Measurements from ENCODE around the gene SMYD1. TPM values are rescaled to one million over a fixed set of nuclear protein-coding genes. Genes with fewer than 3 reads are reported as not detected.
A peak's percentile ranks its signal among the peaks of the same experiment; 100 is the strongest.

SMYD1 gene
- total and polyA plus RNA-seq, 4 experiments from 2014 or later = not detected

DNA sequence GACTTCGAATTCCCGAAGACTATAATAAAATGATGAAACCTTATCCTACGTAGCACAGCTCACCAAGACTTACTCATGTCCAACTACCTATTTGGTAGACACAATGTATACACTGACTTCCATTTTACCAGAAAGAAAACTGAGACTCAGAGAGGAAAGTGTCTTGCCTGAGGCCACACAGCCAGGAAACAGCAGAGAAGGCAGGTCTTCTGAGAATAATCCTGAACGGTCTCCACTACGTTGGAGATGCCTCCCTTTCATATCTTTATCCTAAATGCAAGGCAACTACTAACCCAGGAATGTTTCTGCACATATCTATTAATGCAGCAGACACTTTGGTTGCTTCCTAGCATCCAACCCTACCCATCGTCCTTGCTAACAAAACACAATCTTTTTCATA, 72.2 kb downstream of the SMYD1 start:
- ChIA-PET POLR2A (ENCODE audit: partially characterized antibody) (no interaction called here), CTCF (ENCODE audit: partially characterized antibody) (interaction anchor here (1.4 kb wide), 1 partner anchor 79 kb away, joined by 4 read pairs; no protein-coding TSS in a partner anchor)
- DNase-seq = no peak
- Mint-ChIP-seq H3K4me1 (no peaks in the 10 kb centered on the region), H3K4me3 (no peak overlapping the region), H3K36me3 (peaks cover 0 to 3% of the 10 kb centered on the region in 2 donors), H3K27ac (no peak overlapping the region), H3K27me3 (peaks cover 24 to 25% of the 10 kb centered on the region in 2 donors), H3K9me3 (peaks cover 0 to 19% (median 8%) of the 10 kb centered on the region in 8 donors)
- Histone ChIP-seq H3K36me3 (ENCODE audit: insufficient read depth, low read length) (no peaks in the 10 kb centered on the region), H3K9me3 (ENCODE audit: control insufficient read depth in 1 of 2, low read length in 2 of 2) (no peaks in the 10 kb centered on the region), H3K4me3 (ENCODE audit: low read length in 2 of 2) (no peak overlapping the region), H3K4me1 (ENCODE audit: insufficient read depth, low read length) (no peaks in the 10 kb centered on the region), H3K27me3 (ENCODE audit: insufficient read depth, low read length) (no peaks in the 10 kb centered on the region), H3K27ac (ENCODE audit: low read depth, low read length) (no peak overlapping the region)
- intact Hi-C loops (cut with micrococcal nuclease) = no loop called here

DNA sequence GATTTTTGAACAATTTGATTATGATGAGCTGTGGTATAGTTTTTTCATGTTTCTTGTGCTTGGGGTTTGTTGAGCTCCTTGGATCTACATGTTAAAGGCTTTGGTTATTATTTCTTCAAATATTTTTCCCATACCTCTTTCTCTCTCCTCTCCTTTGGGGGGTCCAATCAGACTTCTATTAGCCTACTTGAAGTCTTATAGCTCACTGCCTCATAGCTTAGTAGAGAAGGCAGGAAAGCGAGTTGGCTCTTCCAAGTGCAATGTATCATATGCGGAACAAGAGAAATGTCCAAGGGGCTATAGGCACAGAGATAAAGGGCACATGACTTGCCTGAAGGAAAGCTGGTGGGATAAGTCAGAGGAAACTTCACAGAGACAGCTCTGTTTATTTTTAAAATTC, 74.3 kb downstream of the SMYD1 start:
- peaks cover 25 to 28% of the 10 kb centered on the region in 2 donors for H3K27me3 Mint-ChIP-seq
- no peaks in the 10 kb centered on the region for H3K9me3 ChIP-seq (ENCODE audit: control insufficient read depth in 1 of 2, low read length in 2 of 2)
- H3K4me3 Mint-ChIP-seq = no peak overlapping the region
- H3K27ac Mint-ChIP-seq = no peak overlapping the region
- peaks cover 0 to 3% of the 10 kb centered on the region in 2 donors for H3K36me3 Mint-ChIP-seq
- no peak for DNase-seq
- no peaks in the 10 kb centered on the region for H3K4me1 ChIP-seq (ENCODE audit: insufficient read depth, low read length)
- intact Hi-C loops (cut with micrococcal nuclease) = no loop called here
- H3K36me3 ChIP-seq (ENCODE audit: insufficient read depth, low read length) = no peaks in the 10 kb centered on the region
- no peak overlapping the region for H3K27ac ChIP-seq (ENCODE audit: low read depth, low read length)
- H3K4me1 Mint-ChIP-seq = no peaks in the 10 kb centered on the region
- no peaks in the 10 kb centered on the region for H3K27me3 ChIP-seq (ENCODE audit: insufficient read depth, low read length)
- POLR2A ChIA-PET (ENCODE audit: partially characterized antibody) = no interaction called here
- H3K4me3 ChIP-seq (ENCODE audit: low read length in 2 of 2) = no peak overlapping the region
- CTCF ChIA-PET (ENCODE audit: partially characterized antibody) = interaction anchor here (1.1 to 1.3 kb wide), 2 partner anchors 9 to 11 kb away, joined by 3 read pairs; no protein-coding TSS in a partner anchor
- H3K9me3 Mint-ChIP-seq = peaks cover 0 to 19% (median 12%) of the 10 kb centered on the region in 8 donors

DNA sequence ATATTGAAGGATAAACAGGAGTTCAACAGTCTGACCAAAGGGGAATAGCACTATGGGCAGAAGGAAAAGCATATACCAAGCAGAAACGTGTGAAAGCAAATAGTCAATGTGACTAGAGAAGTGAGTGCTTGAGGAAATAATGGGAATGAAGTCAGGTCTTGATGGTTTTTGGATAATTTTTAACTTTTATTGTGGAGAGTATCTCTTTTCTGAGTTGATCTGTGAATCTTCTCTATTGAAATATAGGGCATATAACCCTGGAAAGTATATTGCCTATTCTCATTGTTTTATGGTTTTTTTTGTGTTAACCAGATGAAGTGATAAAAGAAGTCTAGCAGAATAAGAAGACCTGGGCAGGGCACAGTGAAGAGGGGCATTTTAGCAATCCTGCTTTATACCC, 76.6 kb downstream of the SMYD1 start:
- Mint-ChIP-seq H3K27ac (no peak overlapping the region), H3K4me1 (no peaks in the 10 kb centered on the region), H3K36me3 (peaks cover 1 to 7% of the 10 kb centered on the region in 2 donors), H3K4me3 (no peak overlapping the region), H3K9me3 (peaks cover 3 to 36% (median 24%) of the 10 kb centered on the region in 8 donors), H3K27me3 (peaks cover 27 to 28% of the 10 kb centered on the region in 2 donors)
- intact Hi-C loops (cut with micrococcal nuclease) = no loop called here
- H3K27ac ChIP-seq (ENCODE audit: low read depth, low read length) = no peak overlapping the region
- CTCF ChIA-PET (ENCODE audit: partially characterized antibody) = no interaction called here
- H3K27me3 ChIP-seq (ENCODE audit: insufficient read depth, low read length) = no peaks in the 10 kb centered on the region
- no peaks in the 10 kb centered on the region for H3K36me3 ChIP-seq (ENCODE audit: insufficient read depth, low read length)
- H3K4me1 ChIP-seq (ENCODE audit: insufficient read depth, low read length) = no peaks in the 10 kb centered on the region
- POLR2A ChIA-PET (ENCODE audit: partially characterized antibody) = no interaction called here
- H3K4me3 ChIP-seq (ENCODE audit: low read length in 2 of 2) = no peak overlapping the region
- H3K9me3 ChIP-seq (ENCODE audit: control insufficient read depth in 1 of 2, low read length in 2 of 2) = peaks cover 0 to 11% of the 10 kb centered on the region in 2 donors
- DNase-seq = no peak

DNA sequence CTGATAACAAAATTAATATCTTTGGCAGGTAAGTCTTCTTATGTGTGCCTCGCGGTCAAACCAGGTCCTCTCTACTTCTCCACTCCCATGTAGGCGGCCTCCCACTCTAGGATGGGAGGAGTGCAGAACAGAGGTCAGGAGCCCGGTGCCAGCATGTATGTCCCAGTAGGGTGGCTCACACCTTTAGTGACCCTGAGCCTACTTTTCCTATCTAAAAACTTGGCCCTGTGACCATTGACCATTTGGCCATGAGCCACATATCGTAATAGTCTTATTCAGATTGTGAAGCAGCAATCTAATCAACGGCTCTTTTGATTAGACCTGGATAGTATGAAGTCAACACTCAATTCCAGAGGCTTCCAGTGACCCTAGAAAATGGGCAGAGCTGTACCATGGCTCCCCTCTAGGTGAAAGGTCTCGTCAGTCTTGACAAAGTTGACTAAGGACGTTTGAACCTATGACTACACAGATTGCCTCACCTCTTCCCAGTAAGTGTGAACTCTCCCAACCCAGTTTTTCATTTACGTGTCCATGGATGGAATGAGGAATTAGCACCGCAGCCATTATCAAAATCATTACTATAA, 77.4 kb downstream of the SMYD1 start:
- DNase-seq = no peak
- Histone ChIP-seq H3K4me1 (ENCODE audit: insufficient read depth, low read length) (no peaks in the 10 kb centered on the region), H3K4me3 (ENCODE audit: low read length in 2 of 2) (no peak overlapping the region), H3K27me3 (ENCODE audit: insufficient read depth, low read length) (no peaks in the 10 kb centered on the region), H3K27ac (ENCODE audit: low read depth, low read length) (no peak overlapping the region), H3K36me3 (ENCODE audit: insufficient read depth, low read length) (no peaks in the 10 kb centered on the region), H3K9me3 (ENCODE audit: control insufficient read depth in 1 of 2, low read length in 2 of 2) (peaks cover 0 to 11% of the 10 kb centered on the region in 2 donors)
- H3K27ac Mint-ChIP-seq = no peak overlapping the region
- no peaks in the 10 kb centered on the region for H3K4me1 Mint-ChIP-seq
- peaks cover 2 to 7% of the 10 kb centered on the region in 2 donors for H3K36me3 Mint-ChIP-seq
- H3K27me3 Mint-ChIP-seq = peaks cover 24 to 27% of the 10 kb centered on the region in 2 donors
- H3K9me3 Mint-ChIP-seq = peaks cover 3 to 42% (median 26%) of the 10 kb centered on the region in 8 donors
- intact Hi-C loops (cut with micrococcal nuclease) = no loop called here
- ChIA-PET CTCF (ENCODE audit: partially characterized antibody) (interaction anchor here (2.0 kb wide), 1 partner anchor 15 kb away, joined by 5 read pairs; no protein-coding TSS in a partner anchor), POLR2A (ENCODE audit: partially characterized antibody) (no interaction called here)
- H3K4me3 Mint-ChIP-seq = no peak overlapping the region

GRCh38 chr2:88146590-88146989, 79.0 kb downstream of the SMYD1 start:
- CTCF ChIA-PET (ENCODE audit: partially characterized antibody) = interaction anchor here (1.1 to 2.0 kb wide), 2 partner anchors 13 to 87 kb away, joined by 3 to 5 read pairs; no protein-coding TSS in a partner anchor
- H3K4me1 ChIP-seq (ENCODE audit: insufficient read depth, low read length) = no peaks in the 10 kb centered on the region
- H3K27me3 Mint-ChIP-seq = peaks cover 21 to 26% of the 10 kb centered on the region in 2 donors
- intact Hi-C loops (cut with micrococcal nuclease) = no loop called here
- H3K27ac ChIP-seq (ENCODE audit: low read depth, low read length) = no peak overlapping the region
- POLR2A ChIA-PET (ENCODE audit: partially characterized antibody) = no interaction called here
- peaks cover 2 to 7% of the 10 kb centered on the region in 2 donors for H3K36me3 Mint-ChIP-seq
- no peak overlapping the region for H3K4me3 Mint-ChIP-seq
- no peaks in the 10 kb centered on the region for H3K4me1 Mint-ChIP-seq
- DNase-seq = no peak
- H3K9me3 ChIP-seq (ENCODE audit: control insufficient read depth in 1 of 2, low read length in 2 of 2) = peaks cover 0 to 11% of the 10 kb centered on the region in 2 donors
- H3K9me3 Mint-ChIP-seq = peaks cover 2 to 42% (median 31%) of the 10 kb centered on the region in 8 donors
- H3K36me3 ChIP-seq (ENCODE audit: insufficient read depth, low read length) = no peaks in the 10 kb centered on the region
- no peaks in the 10 kb centered on the region for H3K27me3 ChIP-seq (ENCODE audit: insufficient read depth, low read length)
- no peak overlapping the region for H3K4me3 ChIP-seq (ENCODE audit: low read length in 2 of 2)
- no peak overlapping the region for H3K27ac Mint-ChIP-seq

- DNase-seq = no peak
- CTCF ChIA-PET (ENCODE audit: partially characterized antibody) = interaction anchor here (2.0 kb wide), 1 partner anchor 13 kb away, joined by 5 read pairs; no protein-coding TSS in a partner anchor
- H3K27ac ChIP-seq (ENCODE audit: low read depth, low read length) = no peak overlapping the region
- no peaks in the 10 kb centered on the region for H3K27me3 ChIP-seq (ENCODE audit: insufficient read depth, low read length)
- intact Hi-C loops (cut with micrococcal nuclease) = no loop called here
- H3K36me3 Mint-ChIP-seq = peaks cover 5 to 11% of the 10 kb centered on the region in 2 donors
- no peaks in the 10 kb centered on the region for H3K4me1 Mint-ChIP-seq
- peaks cover 25 to 26% of the 10 kb centered on the region in 2 donors for H3K27me3 Mint-ChIP-seq
- POLR2A ChIA-PET (ENCODE audit: partially characterized antibody) = no interaction called here
- H3K4me3 Mint-ChIP-seq = no peak overlapping the region
- no peak overlapping the region for H3K27ac Mint-ChIP-seq
- H3K36me3 ChIP-seq (ENCODE audit: insufficient read depth, low read length) = no peaks in the 10 kb centered on the region
- no peaks in the 10 kb centered on the region for H3K4me1 ChIP-seq (ENCODE audit: insufficient read depth, low read length)
- peaks cover 0 to 11% of the 10 kb centered on the region in 2 donors for H3K9me3 ChIP-seq (ENCODE audit: control insufficient read depth in 1 of 2, low read length in 2 of 2)
- H3K4me3 ChIP-seq (ENCODE audit: low read length in 2 of 2) = no peak overlapping the region
- peaks cover 3 to 43% (median 30%) of the 10 kb centered on the region in 8 donors for H3K9me3 Mint-ChIP-seq
These were observed 79.5 kb downstream of the SMYD1 start for GRCh38 chr2:88147145-88147544.

GRCh38 chr2:88148929-88149438, 81.4 kb downstream of the SMYD1 start:
- Mint-ChIP-seq H3K36me3 (peaks cover 6 to 13% of the 10 kb centered on the region in 2 donors), H3K4me3 (no peak overlapping the region), H3K4me1 (no peaks in the 10 kb centered on the region), H3K27ac (peak overlapping the region in 1 of 7 donors; percentile 29), H3K9me3 (peaks cover 9 to 51% (median 39%) of the 10 kb centered on the region in 8 donors), H3K27me3 (peaks cover 19 to 21% of the 10 kb centered on the region in 2 donors)
- ChIA-PET CTCF (ENCODE audit: partially characterized antibody) (no interaction called here), POLR2A (ENCODE audit: partially characterized antibody) (no interaction called here)
- Histone ChIP-seq H3K36me3 (ENCODE audit: insufficient read depth, low read length) (no peaks in the 10 kb centered on the region), H3K4me3 (ENCODE audit: low read length in 2 of 2) (no peak overlapping the region), H3K9me3 (ENCODE audit: control insufficient read depth in 1 of 2, low read length in 2 of 2) (peaks cover 0 to 14% of the 10 kb centered on the region in 2 donors), H3K27ac (ENCODE audit: low read depth, low read length) (no peak overlapping the region), H3K4me1 (ENCODE audit: insufficient read depth, low read length) (no peaks in the 10 kb centered on the region), H3K27me3 (ENCODE audit: insufficient read depth, low read length) (no peaks in the 10 kb centered on the region)
- intact Hi-C loops (cut with micrococcal nuclease) = no loop called here
- no peak for DNase-seq
